Right atrium auricular region (tissue), 2 donors: ENCODE results near the gene FYB1. TPM values are rescaled to one million over a fixed set of nuclear protein-coding genes. Genes with fewer than 3 reads are reported as not detected.

Experiments
- DNase-seq: peaks from one replicate; pipeline ENCODE4 v3.0.0-alpha.2; 2019; ENCODE audit warnings: low spot score
- H3K27ac ChIP-seq, 2 donors: fragments of 200-600 bp; sonication (generic); 1 replicate in 1 of 2; 2 replicates in 1 of 2; pipeline ENCODE4 v1.5.1; 2016 to 2019
- H3K27me3 ChIP-seq, 2 donors: fragments of 200-600 bp; sonication (generic); one replicate each; pipeline versions ENCODE4 v1.5.1 to v1.6.0; 2017 to 2019
- H3K36me3 ChIP-seq: fragments of 200-600 bp; sonication (generic); one replicate; pipeline ENCODE4 v1.5.1; 2016
- H3K4me1 ChIP-seq, 2 donors: fragments of 200-600 bp; sonication (generic); one replicate each; pipeline versions ENCODE4 v1.5.1 to v1.6.0; 2017 to 2019
- H3K4me3 ChIP-seq, 2 donors: fragments of 200-600 bp; sonication (generic); 1 replicate in 1 of 2; 2 replicates in 1 of 2; pipeline ENCODE4 v1.5.1; 2017 to 2019; ENCODE audit warnings: mild to moderate bottlenecking in 1 of 2, moderate library complexity in 1 of 2
- H3K9me3 ChIP-seq, 2 donors: fragments of 200-600 bp; sonication (generic); one replicate each; pipeline ENCODE4 v1.5.1; 2019
- CTCF ChIP-seq, 2 donors: fragments of 200-600 bp; sonication (generic); IDR thresholded peaks; one replicate each; pipeline ENCODE4 v1.5.1; 2019; ENCODE audit warnings: antibody characterized with exemption in 2 of 2
- total RNA-seq, 2 donors: library from RNA; depleted of rRNA; stranded (reverse); fragments of >200 nt; gene quantifications; one replicate each; pipeline ENCODE4 v1.1.0, GENCODE V29; 2016

The FYB1 gene
- total RNA-seq, 2 donors from 2014 or later = 1.8 to 8.4 TPM

- no peaks in the 10 kb centered on the region for H3K9me3 ChIP-seq
- no peak for TF ChIP-seq CTCF (IDR thresholded peaks at IDR 0.05)
- no peaks in the 10 kb centered on the region for H3K36me3 ChIP-seq
- peak overlapping the region; percentile 22 to 51 for H3K27ac ChIP-seq
- H3K4me3 ChIP-seq = peak overlapping the region in 1 of 2 donors; percentile 4
- no peak for DNase-seq
- H3K4me1 ChIP-seq = peaks cover 0 to 12% of the 10 kb centered on the region in 2 donors
- H3K27me3 ChIP-seq = no peaks in the 10 kb centered on the region
Observed at GRCh38 chr5:39218482-39219402, 621 bp downstream of the FYB1 start.

- Histone ChIP-seq H3K27me3 (no peaks in the 10 kb centered on the region), H3K36me3 (no peaks in the 10 kb centered on the region), H3K9me3 (no peaks in the 10 kb centered on the region), H3K27ac (no peak overlapping the region), H3K4me3 (no peak overlapping the region), H3K4me1 (peaks cover 0 to 12% of the 10 kb centered on the region in 2 donors)
- peak; percentile 83 for DNase-seq
- TF ChIP-seq CTCF (IDR thresholded peaks at IDR 0.05) = peak; percentile 95 to 96
Observed at GRCh38 chr5:39217365-39218281, 1.7 kb downstream of the FYB1 start.

GRCh38 chr5:39216631-39217030, 2.7 kb downstream of the FYB1 start:
- Histone ChIP-seq H3K4me1 (peaks cover 0 to 12% of the 10 kb centered on the region in 2 donors), H3K9me3 (no peaks in the 10 kb centered on the region), H3K4me3 (no peak overlapping the region), H3K36me3 (no peaks in the 10 kb centered on the region), H3K27ac (no peak overlapping the region), H3K27me3 (no peaks in the 10 kb centered on the region)
- DNase-seq = no peak
- TF ChIP-seq CTCF (IDR thresholded peaks at IDR 0.05) = no peak

GRCh38 chr5:39215857-39216256, 3.5 kb downstream of the FYB1 start:
- no peak for DNase-seq
- TF ChIP-seq CTCF (IDR thresholded peaks at IDR 0.05) = no peak
- H3K9me3 ChIP-seq = no peaks in the 10 kb centered on the region

GRCh38 chr5:39214912-39215709, 4.3 kb downstream of the FYB1 start:
- Histone ChIP-seq H3K4me1 (peaks cover 0 to 12% of the 10 kb centered on the region in 2 donors), H3K27ac (no peak overlapping the region)

More at GRCh38 chr5:39215857-39216256, 3.5 kb downstream of the FYB1 start:
- H3K27me3 ChIP-seq = no peaks in the 10 kb centered on the region
- H3K4me1 ChIP-seq = peaks cover 0 to 12% of the 10 kb centered on the region in 2 donors
- H3K36me3 ChIP-seq = no peaks in the 10 kb centered on the region
- H3K27ac ChIP-seq = no peak overlapping the region
- no peak overlapping the region for H3K4me3 ChIP-seq

More at GRCh38 chr5:39214912-39215709, 4.3 kb downstream of the FYB1 start:
- H3K27me3 ChIP-seq = no peaks in the 10 kb centered on the region
- no peaks in the 10 kb centered on the region for H3K36me3 ChIP-seq
- no peak overlapping the region for H3K4me3 ChIP-seq
- no peaks in the 10 kb centered on the region for H3K9me3 ChIP-seq
- DNase-seq = no peak
- no peak for TF ChIP-seq CTCF (IDR thresholded peaks at IDR 0.05)
